LoVo (cell line): ENCODE data around the gene FGFR2.

Experiments used
- DNase-seq: peaks from one replicate; pipeline ENCODE4 v3.0.0-alpha.2; 2016; ENCODE audit warnings: low spot score

Gene FGFR2

DNA sequence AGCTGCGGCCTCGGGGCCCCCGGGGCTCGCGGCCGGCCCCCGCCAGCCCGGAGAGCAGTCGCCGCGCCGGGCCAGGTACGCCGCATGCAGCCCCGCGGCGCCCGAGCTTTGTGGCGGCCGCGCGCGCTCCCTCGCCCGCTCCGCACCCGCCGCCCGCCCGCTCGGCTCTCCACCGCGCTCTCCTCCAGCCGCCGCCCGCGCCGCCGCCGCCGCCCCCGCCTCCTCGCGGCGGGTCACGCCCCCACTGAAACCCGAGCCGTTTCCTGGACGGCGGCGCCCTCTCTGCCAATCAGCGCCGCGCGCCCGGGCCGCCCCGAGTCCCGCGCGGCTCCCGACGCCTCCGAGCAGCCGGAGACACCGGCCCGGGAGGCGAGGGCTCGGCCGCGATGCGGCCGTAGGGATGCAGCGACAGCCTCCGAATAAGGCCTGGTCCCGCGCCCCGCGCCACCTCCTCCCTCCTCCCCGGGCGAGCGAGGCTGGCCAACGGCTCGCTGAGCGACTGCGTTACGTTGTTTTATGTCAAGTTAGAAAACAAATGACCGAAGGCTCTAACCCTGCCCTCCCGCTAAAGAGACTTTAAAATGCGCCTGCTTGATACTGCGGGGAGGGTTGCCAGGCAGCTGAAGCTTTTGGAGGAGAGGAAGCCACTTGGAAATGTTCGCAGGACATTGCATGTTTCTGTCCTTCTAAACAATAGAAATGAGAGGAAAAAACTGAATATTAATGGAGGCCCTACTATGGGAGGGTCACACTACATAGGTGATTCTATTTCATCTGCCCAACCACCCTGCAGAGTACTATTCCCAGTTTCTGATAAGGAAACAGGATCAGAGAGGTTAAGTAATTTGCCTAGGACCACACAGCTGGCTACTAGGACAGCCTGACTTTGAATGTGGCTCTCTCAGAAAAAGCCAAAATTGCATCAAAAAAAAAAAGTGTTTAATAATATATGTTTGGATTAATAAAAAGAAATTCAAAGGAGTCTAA, at the start of gene FGFR2:
TSS of gene FGFR2 (minus strand) at position 182 of the 987 bp plus-strand sequence. CDS start 4,627 bp downstream, outside the sequence.
- DNase-seq = peak; percentile 84

DNA sequence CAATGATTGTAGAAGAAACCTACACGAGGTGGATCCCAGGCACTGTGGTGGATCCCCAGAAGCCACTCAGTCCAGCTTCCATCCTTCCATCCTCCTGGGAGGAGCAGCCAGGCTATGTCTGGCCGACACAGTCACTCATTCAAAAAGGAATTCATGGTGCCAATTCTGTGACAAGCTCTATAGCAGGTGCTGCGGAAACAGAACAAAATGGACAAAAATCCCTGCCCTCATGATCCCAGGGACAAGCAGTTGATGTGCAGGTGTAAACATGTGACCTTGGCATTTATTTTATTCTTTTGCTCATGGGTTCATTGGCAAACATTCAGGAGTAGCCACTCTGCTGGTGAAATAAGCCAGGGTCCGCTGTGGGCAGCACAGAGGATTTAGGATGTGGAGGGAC, 49.2 kb upstream of the FGFR2 start:
- DNase-seq = no peak

DNA sequence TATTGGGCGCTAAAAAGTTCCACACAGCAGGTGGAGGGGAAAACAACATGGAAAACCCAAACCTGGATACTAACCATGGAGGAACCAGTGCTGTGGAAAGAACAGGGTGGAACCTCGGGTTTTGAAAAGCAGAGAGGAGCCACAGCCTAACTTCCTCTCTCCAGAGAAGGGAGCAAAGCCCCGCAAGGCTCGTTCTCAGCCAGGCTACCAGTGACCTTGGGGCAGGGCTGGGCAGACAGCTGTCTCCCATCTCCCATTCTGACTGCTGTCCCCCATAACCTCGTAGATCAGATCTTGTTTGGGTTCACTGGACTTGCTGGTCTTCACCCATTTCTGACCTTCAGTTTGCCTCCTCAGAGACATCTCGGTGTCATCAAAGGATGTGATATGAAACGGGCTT, 47.5 kb upstream of the FGFR2 start:
- no peak for DNase-seq

- DNase-seq = no peak
Observed at GRCh38 chr10:121644501-121644900, 46.3 kb upstream of the FGFR2 start.

DNA sequence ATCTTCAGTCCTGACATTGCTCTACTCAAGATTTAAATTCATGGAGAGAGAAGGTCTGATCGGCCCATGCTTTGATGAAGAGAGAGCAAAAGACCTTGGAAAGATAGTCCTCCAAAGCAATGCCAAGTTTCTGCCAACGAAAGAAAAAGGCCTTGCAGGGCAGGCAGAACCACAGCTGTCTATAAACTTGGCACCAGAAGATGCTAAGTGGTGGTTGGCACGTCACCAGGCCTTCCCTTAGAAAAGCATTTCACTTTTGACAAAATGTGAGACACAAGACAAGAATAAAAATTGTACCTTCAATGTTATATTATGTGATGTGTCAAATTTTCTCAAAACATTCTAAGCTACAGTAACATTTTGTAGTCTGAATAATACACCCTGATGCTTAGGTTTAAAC, 42.0 kb upstream of the FGFR2 start:
- DNase-seq = no peak

DNA sequence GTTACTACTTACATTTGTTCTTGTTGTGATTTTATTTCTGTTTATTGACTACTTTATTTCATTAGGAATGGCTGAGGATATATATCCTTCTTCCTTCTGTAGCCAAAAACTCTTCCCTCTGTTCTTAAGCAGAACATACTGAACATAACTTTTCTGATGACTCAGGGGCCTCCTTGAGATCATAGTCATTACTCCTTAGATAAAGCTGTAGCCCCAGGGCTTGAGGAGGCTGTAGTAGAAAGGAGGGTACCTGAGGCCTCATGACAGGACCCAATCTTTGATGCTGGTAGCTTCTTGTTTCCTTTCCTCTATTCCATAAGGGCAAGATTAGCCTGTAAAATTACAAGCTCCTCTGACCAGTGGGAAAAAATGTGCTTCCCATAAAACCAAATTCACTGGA, 41.2 kb upstream of the FGFR2 start:
- DNase-seq = no peak

- no peak for DNase-seq
Observed at GRCh38 chr10:121637437-121637836, 39.2 kb upstream of the FGFR2 start.

- no peak for DNase-seq
Observed at GRCh38 chr10:121633056-121633455, 34.8 kb upstream of the FGFR2 start.

- no peak for DNase-seq
Observed at GRCh38 chr10:121631365-121632029, 33.3 kb upstream of the FGFR2 start.

DNA sequence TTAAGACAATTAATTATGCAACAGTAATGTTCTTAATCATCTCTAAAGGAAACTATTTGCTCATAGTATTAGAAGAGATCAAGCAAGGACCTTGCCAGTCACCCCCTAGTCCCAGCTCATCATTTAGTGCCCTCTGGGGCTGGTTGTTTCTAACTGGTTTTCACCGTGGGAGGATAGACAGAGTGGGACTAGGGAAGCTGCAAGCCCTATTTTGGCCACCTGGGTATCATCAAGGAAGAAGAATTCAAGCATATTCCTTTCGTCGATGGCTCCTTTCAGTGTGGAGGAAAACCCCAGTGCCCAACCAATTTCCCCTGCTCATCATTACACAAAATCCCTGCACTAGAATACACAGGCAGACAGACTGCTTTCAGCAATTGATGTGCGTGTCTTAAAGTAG, 30.6 kb upstream of the FGFR2 start:
- DNase-seq = no peak

- no peak for DNase-seq
Observed at GRCh38 chr10:121627876-121628581, 29.8 kb upstream of the FGFR2 start.

- DNase-seq = no peak
Observed at GRCh38 chr10:121624836-121625486, 26.7 kb upstream of the FGFR2 start.

DNA sequence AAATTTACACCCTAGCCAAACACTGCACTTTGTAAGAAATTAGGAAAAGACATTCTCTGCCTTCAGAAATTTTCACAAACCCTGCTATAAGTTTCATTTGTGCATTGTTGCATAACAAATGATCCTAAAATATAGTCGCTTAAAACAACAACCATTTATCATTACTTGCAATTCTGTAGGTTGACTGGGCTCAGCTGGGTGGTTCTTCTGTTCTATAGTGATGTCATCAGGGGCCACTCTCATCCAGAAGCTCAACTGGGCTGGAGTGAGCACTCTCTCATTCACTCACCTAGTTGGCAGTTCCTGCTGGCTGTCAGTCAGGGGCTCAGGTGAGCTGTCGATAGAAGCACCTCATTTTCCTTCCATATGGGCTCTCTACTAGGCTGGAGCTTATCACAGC, 20.7 kb upstream of the FGFR2 start:
- DNase-seq = no peak

GRCh38 chr10:121617176-121617575, 18.9 kb upstream of the FGFR2 start:
- no peak for DNase-seq

DNA sequence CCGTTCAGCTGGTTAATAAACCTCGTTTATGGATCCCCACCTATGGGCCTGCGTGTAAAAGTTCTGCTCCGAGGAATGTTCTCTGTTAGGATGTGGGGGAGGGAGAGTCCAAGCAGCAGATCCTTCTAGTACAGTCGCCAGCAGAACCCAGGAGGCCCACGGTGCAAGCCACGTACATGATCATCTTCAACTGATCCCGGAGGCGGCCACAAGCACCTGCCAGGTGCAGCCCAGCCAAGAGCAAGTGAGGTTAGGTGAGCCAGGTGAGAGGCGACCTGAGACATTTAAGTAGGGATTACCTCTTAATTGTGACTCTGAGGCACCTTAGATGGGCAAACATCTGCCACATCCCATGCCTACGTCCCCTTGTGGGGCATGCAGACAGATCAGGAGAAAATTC, 18.0 kb upstream of the FGFR2 start:
- DNase-seq = no peak

DNA sequence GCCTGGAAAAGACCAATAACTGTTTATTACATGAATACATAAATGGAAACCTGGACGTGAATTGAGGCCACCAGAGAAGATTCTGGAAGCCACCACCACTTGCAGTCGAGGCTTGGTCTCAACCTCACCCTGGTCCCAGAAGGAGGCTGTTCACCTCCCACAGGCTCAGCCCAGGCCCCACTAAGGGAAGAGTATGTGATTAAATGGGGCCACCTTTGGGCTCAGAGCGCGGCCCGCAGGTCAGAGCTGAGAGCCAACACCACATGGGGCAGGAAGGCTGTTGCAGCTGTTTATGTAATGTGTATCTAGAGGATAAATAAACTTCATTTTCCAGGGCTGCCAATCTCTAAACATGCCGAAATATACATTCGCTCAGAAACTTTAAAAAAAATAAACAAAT, 17.6 kb upstream of the FGFR2 start:
- DNase-seq = no peak

- no peak for DNase-seq
Observed at GRCh38 chr10:121615435-121615793, 17.2 kb upstream of the FGFR2 start.

DNA sequence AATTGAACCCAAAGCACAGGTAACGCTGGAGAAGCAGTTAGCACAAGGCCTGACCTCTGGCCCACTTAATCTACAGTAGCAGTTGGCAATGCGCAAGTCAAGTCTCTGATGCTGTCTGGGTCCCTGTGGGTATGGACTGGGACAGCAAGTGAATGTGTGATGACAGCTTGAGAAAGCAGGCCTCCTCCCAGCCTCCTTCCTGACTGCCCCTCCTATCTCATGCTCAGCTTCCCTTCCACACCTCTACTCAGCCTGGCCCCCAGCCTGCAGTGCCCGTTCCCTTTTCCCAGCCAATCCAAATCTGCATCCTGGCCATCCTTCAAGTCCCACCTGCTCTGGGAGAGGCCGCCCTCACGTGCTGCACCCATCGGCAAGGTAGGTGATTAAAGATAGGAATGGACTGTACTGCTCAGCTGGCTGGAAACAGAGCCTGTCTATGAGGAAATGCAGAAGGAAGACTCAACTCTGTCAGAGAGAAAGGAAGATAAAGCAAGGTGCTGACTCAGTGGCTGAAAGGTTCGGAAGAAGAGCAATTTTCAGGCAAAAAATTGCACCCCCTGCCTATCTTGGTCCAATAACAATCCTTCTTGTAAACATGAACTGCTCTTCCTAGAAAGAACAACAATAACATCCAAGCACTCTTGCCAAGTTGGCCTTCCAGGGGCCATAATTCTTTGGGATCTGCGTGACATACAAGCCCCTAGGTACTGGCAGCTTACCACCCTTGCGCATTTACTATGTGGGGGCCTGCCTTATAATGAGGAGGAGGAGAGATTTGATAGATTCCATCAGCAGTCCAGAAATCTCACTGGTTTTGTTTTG, 16.6 kb upstream of the FGFR2 start:
- DNase-seq = no peak

- DNase-seq = no peak
Observed at GRCh38 chr10:121613456-121613855, 15.2 kb upstream of the FGFR2 start.

- DNase-seq = no peak
Observed at GRCh38 chr10:121611393-121612159, 13.3 kb upstream of the FGFR2 start.
